A549 (cell line): ENCODE results near the gene UNC13B. TPM values are rescaled to one million over a fixed set of nuclear protein-coding genes. Genes with fewer than 3 reads are reported as not detected.
A peak's percentile ranks its signal among the peaks of the same experiment; 100 is the strongest.

Experiments used
- ATAC-seq, 2 experiments: fragments of 200-7000 bp in 1 of 2; fragments of >200 bp in 1 of 2; cut with Nextera tagmentation in 1 of 2; cut with Tn5 transposase in 1 of 2; 3 replicates each; pipeline versions ENCODE4 v1.8.0 to v1.9.1; 2018 to 2020; ENCODE audit warnings: mild to moderate bottlenecking in 1 of 2, moderate library complexity in 1 of 2
- CTCF ChIA-PET: fragments of 300-600 bp; sonication (Branson Sonifier 250); formaldehyde crosslinking; extraction: SDS; loops from one replicate; lab custom pipeline; 2021; ENCODE audit warnings: antibody characterized with exemption, inconsistent platforms; lab: Yijun Ruan, JAX
- POLR2A ChIA-PET: fragments of 350-600 bp; formaldehyde crosslinking; extraction: SDS; loops from one replicate; lab custom pipeline; 2021; ENCODE audit warnings: antibody characterized with exemption, inconsistent platforms; lab: Yijun Ruan, JAX
- DNase-seq, 2 experiments: peaks; one replicate each; pipeline versions ENCODE4 v3.0.0 to v3.0.0-alpha.2; 2011 to 2016; ENCODE audit warnings: low read depth in 1 of 2, low spot score in 1 of 2
- FAIRE-seq: peaks from 2 replicates; lab custom pipeline; 2011; peaks lifted over from hg19 to GRCh38; lab: Jason Lieb, UNC
- H3K27ac ChIP-seq, 2 experiments: fragments of >200 bp; sonication (Bioruptor Twin); formaldehyde crosslinking; 3 replicates each; pipeline ENCODE4 v1.5.1; 2016 to 2017
- H3K4me1 ChIP-seq: fragments of >200 bp; sonication (Bioruptor Twin); formaldehyde crosslinking; 3 replicates; pipeline ENCODE4 v1.6.1; 2016
- H3K4me2 ChIP-seq: fragments of >200 bp; sonication (Bioruptor Twin); formaldehyde crosslinking; 3 replicates; pipeline ENCODE4 v1.6.1; 2016
- H3K4me3 ChIP-seq: fragments of >200 bp; sonication (Bioruptor Twin); formaldehyde crosslinking; 3 replicates; pipeline ENCODE4 v1.5.1; 2016
- H3K9me3 ChIP-seq: fragments of >200 bp; sonication (Bioruptor Twin); formaldehyde crosslinking; 3 replicates; pipeline ENCODE4 v1.6.1; 2016
- CBX2 ChIP-seq: fragments of 200-600 bp; sonication (generic); IDR thresholded peaks from 2 replicates; pipeline ENCODE4 v1.6.1; 2016; ENCODE audit warnings: low read depth, mild to moderate bottlenecking, borderline replicate concordance
- CBX8 ChIP-seq: fragments of 200-600 bp; sonication (generic); IDR thresholded peaks from 2 replicates; pipeline ENCODE4 v1.6.1; 2016
- CEBPB ChIP-seq, 2 experiments: fragments of >200 bp in 1 of 2; sonication (Bioruptor Twin) in 1 of 2; formaldehyde crosslinking in 1 of 2; IDR thresholded peaks; 2 replicates each; pipeline ENCODE4 v1.6.1; 2012 to 2016
- CHD4 ChIP-seq: fragments of 200-600 bp; sonication (generic); IDR thresholded peaks from 2 replicates; pipeline ENCODE4 v1.6.1; 2016; ENCODE audit warnings: antibody characterized with exemption, mild to moderate bottlenecking, borderline replicate concordance
- EHF ChIP-seq: fragments of 250-450 bp; sonication (Bioruptor Pico); IDR thresholded peaks from 2 replicates; pipeline ENCODE4 v1.5.0; 2020; ENCODE audit warnings: mild to moderate bottlenecking
- EHMT2 ChIP-seq: fragments of 200-600 bp; sonication (generic); IDR thresholded peaks from 2 replicates; pipeline ENCODE4 v1.6.1; 2016; ENCODE audit warnings: antibody characterized with exemption, low read depth, mild to moderate bottlenecking, moderate library complexity
- ESRRA ChIP-seq: fragments of 150-350 bp; IDR thresholded peaks from 2 replicates; pipeline ENCODE4 v1.6.1; 2014; ENCODE audit warnings: mild to moderate bottlenecking, low read length, borderline replicate concordance
- GATA3 ChIP-seq: IDR thresholded peaks from 2 replicates; pipeline ENCODE4 v1.6.1; 2012; ENCODE audit warnings: borderline replicate concordance
- HDAC2 ChIP-seq: fragments of 200-600 bp; sonication (generic); IDR thresholded peaks from 2 replicates; pipeline ENCODE4 v1.6.1; 2016
- HOXB13 ChIP-seq: fragments of 250-450 bp; sonication (Bioruptor Pico); IDR thresholded peaks from 2 replicates; pipeline ENCODE4 v1.5.0; 2020; ENCODE audit warnings: low read depth, mild to moderate bottlenecking, moderate library complexity
- KDM1A ChIP-seq: fragments of 200-600 bp; sonication (generic); IDR thresholded peaks from 2 replicates; pipeline ENCODE4 v1.6.1; 2016; ENCODE audit warnings: low read depth, mild to moderate bottlenecking
- NPAS2 ChIP-seq: fragments of 250-450 bp; sonication (Bioruptor Pico); IDR thresholded peaks from 2 replicates; pipeline ENCODE4 v1.8.0; 2022; ENCODE audit warnings: mild to moderate bottlenecking, moderate library complexity, borderline replicate concordance
- PHF8 ChIP-seq: fragments of 200-600 bp; sonication (generic); IDR thresholded peaks from 2 replicates; pipeline ENCODE4 v1.6.1; 2016; ENCODE audit warnings: low read depth, mild to moderate bottlenecking, antibody characterized with exemption, moderate library complexity, borderline replicate concordance
- POLR2A ChIP-seq: IDR thresholded peaks from 2 replicates; pipeline ENCODE4 v1.6.1; 2012; ENCODE audit warnings: mild to moderate bottlenecking, low read length
- RAD21 ChIP-seq, 2 experiments: fragments of >200 bp in 1 of 2; sonication (Bioruptor Twin) in 1 of 2; formaldehyde crosslinking in 1 of 2; IDR thresholded peaks in 1 of 2; conservative IDR thresholded peaks in 1 of 2; 2 replicates in 1 of 2; 3 replicates in 1 of 2; pipeline ENCODE4 v1.6.1; 2012 to 2018; ENCODE audit warnings: inconsistent platforms in 1 of 2
- RARB ChIP-seq: fragments of 250-450 bp; sonication (Bioruptor Pico); IDR thresholded peaks from 2 replicates; pipeline ENCODE4 v1.8.0; 2021; ENCODE audit warnings: mild to moderate bottlenecking, moderate library complexity
- RNF2 ChIP-seq: fragments of 200-600 bp; sonication (generic); IDR thresholded peaks from 2 replicates; pipeline ENCODE4 v1.6.1; 2016; ENCODE audit warnings: low read depth, mild to moderate bottlenecking, antibody characterized with exemption, moderate library complexity, borderline replicate concordance
- ZC3H11A ChIP-seq: fragments of 450-650 bp; IDR thresholded peaks from 2 replicates; pipeline ENCODE4 v1.6.1; 2014; ENCODE audit warnings: antibody characterized with exemption, mild to moderate bottlenecking
- ZSCAN20 ChIP-seq: fragments of 250-450 bp; sonication (Bioruptor Pico); IDR thresholded peaks from 2 replicates; pipeline ENCODE4 v1.8.0; 2022; ENCODE audit warnings: mild to moderate bottlenecking, moderate library complexity
- WGBS: methylation state at CpG from one replicate; pipeline ENCODE4 v1.1.6; 2017; ENCODE audit errors: missing lambda C conversion rate; 5-methylcytosine and 5-hydroxymethylcytosine counted together
- polyA plus RNA-seq, 4 experiments: library from polyadenylated mRNA; depleted of rRNA in 3 of 4; stranded (reverse); fragments of >200 nt; fragmentation: RNase III in 1 of 4; extraction: RNeasy Plus Mini Kit Qiagen cat#74134 plus additional on column Dnase treatment in 1 of 4; gene quantifications; 2 replicates in 3 of 4; 3 replicates in 1 of 4; pipeline ENCODE4 v1.2.3, GENCODE V29; 2011 to 2017
- TF ChIP-seq, protein P1 (sequence below): fragments of 150-350 bp; IDR thresholded peaks from 2 replicates; pipeline ENCODE4 v1.6.1; 2014; ENCODE audit warnings: low read depth, mild to moderate bottlenecking, low read length
- TF ChIP-seq, protein P2 (sequence below): IDR thresholded peaks from 2 replicates; pipeline ENCODE4 v1.6.1; 2012
- TF ChIP-seq, protein P3 (sequence below): fragments of 200-600 bp; sonication (generic); IDR thresholded peaks from 2 replicates; pipeline ENCODE4 v1.6.1; 2016; ENCODE audit warnings: antibody characterized with exemption, mild to moderate bottlenecking, moderate library complexity

The UNC13B gene
- polyA plus RNA-seq, 2 of the 4 experiments (the other 2 are of a cell fraction) = 9.9 to 17.8 TPM

DNA sequence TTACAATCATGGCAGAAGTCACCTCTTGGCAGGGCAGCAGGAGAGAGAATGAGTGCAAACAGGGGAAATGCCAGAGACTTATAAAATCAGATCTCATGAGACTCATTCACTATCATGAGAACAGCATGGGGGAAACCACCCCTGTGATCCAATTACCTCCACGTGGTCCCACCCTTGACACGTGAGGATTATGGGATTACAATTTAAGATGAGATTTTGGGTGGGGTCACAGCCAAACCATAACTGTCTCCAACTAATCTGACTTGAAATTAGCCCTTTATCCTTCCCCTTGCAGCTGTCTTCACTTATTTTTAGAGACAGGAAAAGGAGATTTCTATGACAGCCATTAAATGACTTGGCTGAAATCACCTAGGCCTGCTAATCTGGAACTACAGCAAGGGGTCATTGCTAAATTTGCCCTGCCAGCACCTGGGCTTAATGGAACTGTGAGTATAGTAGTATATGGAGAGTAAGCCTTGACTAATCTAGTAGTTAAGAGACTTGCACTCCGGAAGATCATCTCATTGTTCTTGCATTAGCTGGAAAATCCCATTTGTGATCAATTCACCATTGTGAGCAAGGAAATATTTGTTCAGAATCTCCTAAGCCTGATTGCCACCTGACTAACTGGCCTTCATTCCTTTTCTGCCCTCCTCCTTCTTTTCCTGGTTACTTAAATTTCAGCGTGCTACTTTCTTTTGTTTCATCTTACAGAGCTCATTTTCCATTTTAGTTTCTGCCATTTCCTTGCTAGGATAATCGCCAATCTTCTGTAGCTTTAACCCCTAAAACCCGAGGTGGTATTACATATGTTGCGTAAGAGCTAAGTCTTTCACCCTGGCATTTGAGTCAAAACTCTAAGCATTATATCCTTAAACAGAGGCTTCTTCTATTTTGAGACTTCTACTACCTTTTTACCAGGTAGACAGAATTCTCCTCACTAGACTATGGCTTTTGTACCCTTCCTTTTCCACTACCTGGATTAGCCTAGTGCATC, 262.8 kb downstream of the UNC13B start:
- whole genome bisulfite sequencing = 54% methylated on average over 7 of the region's 7 CpGs
- no peak for ATAC-seq
- peaks cover 11% of the 10 kb centered on the region; the same call in 1 of the 3 replicates for H3K4me1 ChIP-seq
- POLR2A ChIA-PET = no interaction called here
- H3K9me3 ChIP-seq = no peaks in the 10 kb centered on the region
- H3K4me2 ChIP-seq = no peak overlapping the region
- H3K27ac ChIP-seq = no peak overlapping the region; a peak in 1 of 6 replicates
- no peak for DNase-seq
- no peak overlapping the region for H3K4me3 ChIP-seq
- CTCF ChIA-PET = interaction anchor here (1.0 kb wide), 1 partner anchor 52 kb away, joined by 3 read pairs; no protein-coding TSS in a partner anchor
- TF ChIP-seq CEBPB (IDR thresholded peaks at IDR 0.05) (peak; percentile 51 to 64), CBX8 (no peak)
- no peak for FAIRE-seq

DNA sequence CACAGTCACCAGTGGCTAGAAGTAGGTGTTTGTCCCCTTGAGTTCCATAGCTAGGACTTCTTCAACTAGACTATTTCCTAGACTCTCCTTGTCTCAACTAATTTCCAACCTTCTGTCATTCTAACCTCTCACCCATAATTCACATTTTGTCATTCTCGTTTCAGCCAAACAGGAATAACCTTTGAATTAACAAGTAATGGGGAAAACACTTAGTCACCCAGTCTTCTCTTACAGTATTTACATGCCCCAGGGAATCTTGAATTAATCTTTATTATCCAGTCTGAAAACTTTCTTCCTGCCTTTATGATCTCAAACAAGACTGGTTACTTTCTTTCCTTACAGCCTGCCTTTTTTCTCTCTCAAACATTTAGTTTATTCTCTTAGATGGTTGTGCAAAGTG, 264.8 kb downstream of the UNC13B start:
- DNase-seq (no peak), FAIRE-seq (peak; percentile 81), ATAC-seq (no peak)
- ChIA-PET CTCF (no interaction called here), POLR2A (no interaction called here)
- Histone ChIP-seq H3K9me3 (no peaks in the 10 kb centered on the region), H3K4me3 (no peak overlapping the region), H3K4me2 (no peak overlapping the region), H3K27ac (no peak overlapping the region), H3K4me1 (peaks cover 11% of the 10 kb centered on the region; the same call in 1 of the 3 replicates)
- 20% methylated on average over 1 of the region's 1 CpG for WGBS
- TF ChIP-seq, protein P1, sequence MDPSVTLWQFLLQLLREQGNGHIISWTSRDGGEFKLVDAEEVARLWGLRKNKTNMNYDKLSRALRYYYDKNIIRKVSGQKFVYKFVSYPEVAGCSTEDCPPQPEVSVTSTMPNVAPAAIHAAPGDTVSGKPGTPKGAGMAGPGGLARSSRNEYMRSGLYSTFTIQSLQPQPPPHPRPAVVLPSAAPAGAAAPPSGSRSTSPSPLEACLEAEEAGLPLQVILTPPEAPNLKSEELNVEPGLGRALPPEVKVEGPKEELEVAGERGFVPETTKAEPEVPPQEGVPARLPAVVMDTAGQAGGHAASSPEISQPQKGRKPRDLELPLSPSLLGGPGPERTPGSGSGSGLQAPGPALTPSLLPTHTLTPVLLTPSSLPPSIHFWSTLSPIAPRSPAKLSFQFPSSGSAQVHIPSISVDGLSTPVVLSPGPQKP = no peak
- TF ChIP-seq POLR2A (no peak), HOXB13 (CRISPR knock-in tag) (no peak), ZC3H11A (no peak), ZSCAN20 (no peak), EHF (CRISPR knock-in tag) (no peak), CHD4 (no peak), NPAS2 (CRISPR knock-in tag) (no peak), KDM1A (no peak), GATA3 (no peak), HDAC2 (no peak)
- TF ChIP-seq, protein P2, sequence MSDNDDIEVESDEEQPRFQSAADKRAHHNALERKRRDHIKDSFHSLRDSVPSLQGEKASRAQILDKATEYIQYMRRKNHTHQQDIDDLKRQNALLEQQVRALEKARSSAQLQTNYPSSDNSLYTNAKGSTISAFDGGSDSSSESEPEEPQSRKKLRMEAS = no peak

DNA sequence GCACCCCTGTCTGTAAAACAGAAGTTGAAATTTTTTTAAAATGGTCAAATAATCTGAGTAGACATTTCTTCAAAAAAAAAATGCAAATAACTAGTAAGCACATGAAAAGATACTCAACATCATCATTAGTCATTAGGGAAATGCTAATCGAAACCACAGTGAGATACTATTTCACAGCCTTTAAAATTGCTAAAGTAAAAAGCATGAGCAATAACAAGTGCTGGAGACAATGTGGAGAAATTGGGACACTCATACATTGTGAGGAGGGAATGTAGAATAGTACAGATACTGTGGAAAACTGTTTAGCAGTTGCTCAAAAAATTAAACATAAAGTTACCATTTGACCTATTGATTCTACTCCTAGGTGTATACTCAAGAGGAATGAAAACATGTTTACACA, 269.7 kb downstream of the UNC13B start:
- TF ChIP-seq EHMT2 (no peak), RNF2 (no peak), PHF8 (no peak), GATA3 (no peak), CBX2 (no peak), CEBPB (IDR thresholded peaks at IDR 0.05) (no peak), RAD21 (conservative IDR thresholded peaks at IDR 0.05 in 1 of 2, IDR thresholded peaks at IDR 0.05 in 1 of 2) (no peak), ESRRA (no peak), RARB (CRISPR knock-in tag) (no peak), POLR2A (no peak)
- TF ChIP-seq, protein P3, sequence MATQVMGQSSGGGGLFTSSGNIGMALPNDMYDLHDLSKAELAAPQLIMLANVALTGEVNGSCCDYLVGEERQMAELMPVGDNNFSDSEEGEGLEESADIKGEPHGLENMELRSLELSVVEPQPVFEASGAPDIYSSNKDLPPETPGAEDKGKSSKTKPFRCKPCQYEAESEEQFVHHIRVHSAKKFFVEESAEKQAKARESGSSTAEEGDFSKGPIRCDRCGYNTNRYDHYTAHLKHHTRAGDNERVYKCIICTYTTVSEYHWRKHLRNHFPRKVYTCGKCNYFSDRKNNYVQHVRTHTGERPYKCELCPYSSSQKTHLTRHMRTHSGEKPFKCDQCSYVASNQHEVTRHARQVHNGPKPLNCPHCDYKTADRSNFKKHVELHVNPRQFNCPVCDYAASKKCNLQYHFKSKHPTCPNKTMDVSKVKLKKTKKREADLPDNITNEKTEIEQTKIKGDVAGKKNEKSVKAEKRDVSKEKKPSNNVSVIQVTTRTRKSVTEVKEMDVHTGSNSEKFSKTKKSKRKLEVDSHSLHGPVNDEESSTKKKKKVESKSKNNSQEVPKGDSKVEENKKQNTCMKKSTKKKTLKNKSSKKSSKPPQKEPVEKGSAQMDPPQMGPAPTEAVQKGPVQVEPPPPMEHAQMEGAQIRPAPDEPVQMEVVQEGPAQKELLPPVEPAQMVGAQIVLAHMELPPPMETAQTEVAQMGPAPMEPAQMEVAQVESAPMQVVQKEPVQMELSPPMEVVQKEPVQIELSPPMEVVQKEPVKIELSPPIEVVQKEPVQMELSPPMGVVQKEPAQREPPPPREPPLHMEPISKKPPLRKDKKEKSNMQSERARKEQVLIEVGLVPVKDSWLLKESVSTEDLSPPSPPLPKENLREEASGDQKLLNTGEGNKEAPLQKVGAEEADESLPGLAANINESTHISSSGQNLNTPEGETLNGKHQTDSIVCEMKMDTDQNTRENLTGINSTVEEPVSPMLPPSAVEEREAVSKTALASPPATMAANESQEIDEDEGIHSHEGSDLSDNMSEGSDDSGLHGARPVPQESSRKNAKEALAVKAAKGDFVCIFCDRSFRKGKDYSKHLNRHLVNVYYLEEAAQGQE = no peak
- TF ChIP-seq, protein P2 = no peak
- TF ChIP-seq, all 56 proteins: peak for 0
- no peaks in the 10 kb centered on the region for H3K4me1 ChIP-seq
- CTCF ChIA-PET = no interaction called here
- H3K9me3 ChIP-seq = no peaks in the 10 kb centered on the region
- H3K4me2 ChIP-seq = no peak overlapping the region
- ATAC-seq (no peak), DNase-seq (no peak), FAIRE-seq (no peak)
- H3K4me3 ChIP-seq = no peak overlapping the region
- no peak overlapping the region for H3K27ac ChIP-seq
- WGBS = 72% methylated on average over 1 of the region's 1 CpG
- POLR2A ChIA-PET = no interaction called here
